ENCODE measurements around the gene GATM. TPM values are rescaled to one million over a fixed set of nuclear protein-coding genes. Genes with fewer than 3 reads are reported as not detected.

GATM gene
- total and polyA plus RNA-seq, 2 donors (not counting 1 experiment from before 2014, with no cell fraction given): 0.07 to 0.17 TPM

GRCh38 chr15:45354711-45355110 lies 23.6 kb downstream of the GATM start:
- DNase-seq (ENCODE audit: low read depth in 2 of 2): no peak
- Histone ChIP-seq H3K4me1 (ENCODE audit: control insufficient read depth, extremely low read depth, insufficient read depth, low read length) (no peaks in the 10 kb centered on the region), H3K9ac (ENCODE audit: insufficient read depth, low read length) (no peak overlapping the region), H3K36me3 (ENCODE audit: control insufficient read depth, insufficient read depth, low read length) (no peaks in the 10 kb centered on the region), H3K4me2 (ENCODE audit: extremely low read depth, insufficient read depth, low read length) (no peak overlapping the region), H3K79me2 (ENCODE audit: control insufficient read depth, insufficient read depth, low read length) (no peaks in the 10 kb centered on the region), H3K27ac (ENCODE audit: insufficient read depth, low read length) (no peak overlapping the region), H3K9me3 (ENCODE audit: control insufficient read depth, insufficient read depth, low read depth, low read length) (no peaks in the 10 kb centered on the region), H4K20me1 (ENCODE audit: control insufficient read depth, extremely low read depth, insufficient read depth, low read length) (no peaks in the 10 kb centered on the region), H3K27me3 (ENCODE audit: control insufficient read depth, insufficient read depth, low read length) (no peaks in the 10 kb centered on the region), H2AFZ (ENCODE audit: low read length) (no peak overlapping the region), H3K4me3 (replicated peaks in 1 of 4; ENCODE audit: control extremely low read depth in 1 of 4, insufficient read depth in 1 of 4, low read depth in 3 of 4, low read length in 4 of 4) (no peak overlapping the region)
- TF ChIP-seq EZH2 (IDR thresholded peaks at IDR 0.05; ENCODE audit: low read length, missing control alignments) (no peak), CTCF (conservative IDR thresholded peaks at IDR 0.05 in 1 of 2, IDR thresholded peaks at IDR 0.05 in 1 of 2; ENCODE audit: low read depth in 1 of 2, low read length in 2 of 2) (no peak)

GRCh38 chr15:45351227-45351626 lies 27.1 kb downstream of the GATM start:
- H3K4me3 ChIP-seq (replicated peaks in 1 of 4; ENCODE audit: control extremely low read depth in 1 of 4, insufficient read depth in 1 of 4, low read depth in 3 of 4, low read length in 4 of 4): no peak overlapping the region
- H3K4me2 ChIP-seq (ENCODE audit: extremely low read depth, insufficient read depth, low read length): no peak overlapping the region

GRCh38 chr15:45349623-45350022 lies 28.7 kb downstream of the GATM start:
- Histone ChIP-seq H3K27ac (ENCODE audit: insufficient read depth, low read length) (no peak overlapping the region), H3K4me2 (ENCODE audit: extremely low read depth, insufficient read depth, low read length) (no peak overlapping the region), H4K20me1 (ENCODE audit: control insufficient read depth, extremely low read depth, insufficient read depth, low read length) (no peaks in the 10 kb centered on the region), H2AFZ (ENCODE audit: low read length) (no peak overlapping the region), H3K4me1 (ENCODE audit: control insufficient read depth, extremely low read depth, insufficient read depth, low read length) (no peaks in the 10 kb centered on the region), H3K9ac (ENCODE audit: insufficient read depth, low read length) (no peak overlapping the region), H3K36me3 (ENCODE audit: control insufficient read depth, insufficient read depth, low read length) (no peaks in the 10 kb centered on the region), H3K79me2 (ENCODE audit: control insufficient read depth, insufficient read depth, low read length) (no peaks in the 10 kb centered on the region), H3K9me3 (ENCODE audit: control insufficient read depth, insufficient read depth, low read depth, low read length) (no peaks in the 10 kb centered on the region), H3K4me3 (replicated peaks in 1 of 4; ENCODE audit: control extremely low read depth in 1 of 4, insufficient read depth in 1 of 4, low read depth in 3 of 4, low read length in 4 of 4) (no peak overlapping the region), H3K27me3 (ENCODE audit: control insufficient read depth, insufficient read depth, low read length) (no peaks in the 10 kb centered on the region)
- DNase-seq (ENCODE audit: low read depth in 2 of 2): no peak
- TF ChIP-seq EZH2 (IDR thresholded peaks at IDR 0.05; ENCODE audit: low read length, missing control alignments): no peak
- TF ChIP-seq CTCF (conservative IDR thresholded peaks at IDR 0.05 in 1 of 2, IDR thresholded peaks at IDR 0.05 in 1 of 2; ENCODE audit: low read depth in 1 of 2, low read length in 2 of 2): no peak

More at GRCh38 chr15:45351227-45351626, 27.1 kb downstream of the GATM start:
- no peak overlapping the region for H2AFZ ChIP-seq (ENCODE audit: low read length)
- H4K20me1 ChIP-seq (ENCODE audit: control insufficient read depth, extremely low read depth, insufficient read depth, low read length): no peaks in the 10 kb centered on the region
- H3K79me2 ChIP-seq (ENCODE audit: control insufficient read depth, insufficient read depth, low read length): no peaks in the 10 kb centered on the region
- no peaks in the 10 kb centered on the region for H3K36me3 ChIP-seq (ENCODE audit: control insufficient read depth, insufficient read depth, low read length)
- TF ChIP-seq CTCF (conservative IDR thresholded peaks at IDR 0.05 in 1 of 2, IDR thresholded peaks at IDR 0.05 in 1 of 2; ENCODE audit: low read depth in 1 of 2, low read length in 2 of 2) (no peak), EZH2 (IDR thresholded peaks at IDR 0.05; ENCODE audit: low read length, missing control alignments) (no peak)
- H3K4me1 ChIP-seq (ENCODE audit: control insufficient read depth, extremely low read depth, insufficient read depth, low read length): no peaks in the 10 kb centered on the region
- H3K9me3 ChIP-seq (ENCODE audit: control insufficient read depth, insufficient read depth, low read depth, low read length): no peaks in the 10 kb centered on the region
- no peak for DNase-seq (ENCODE audit: low read depth in 2 of 2)
- no peak overlapping the region for H3K9ac ChIP-seq (ENCODE audit: insufficient read depth, low read length)
- H3K27me3 ChIP-seq (ENCODE audit: control insufficient read depth, insufficient read depth, low read length): no peaks in the 10 kb centered on the region
- no peak overlapping the region for H3K27ac ChIP-seq (ENCODE audit: insufficient read depth, low read length)
